Urinary bladder (tissue), 4 donors: Measurements from ENCODE around the gene ENDOV. TPM values are rescaled to one million over a fixed set of nuclear protein-coding genes. Genes with fewer than 3 reads are reported as not detected.

ENCODE experiments used
- DNase-seq: peaks from one replicate; pipeline ENCODE4 v3.0.0-alpha.2; 2015; ENCODE audit errors: extremely low spot score
- H3K27ac ChIP-seq: one replicate; pipeline ENCODE4 v1.5.1; 2013; ENCODE audit warnings: low read depth, mild to moderate bottlenecking, moderate library complexity
- H3K36me3 ChIP-seq: one replicate; pipeline ENCODE4 v1.6.1; 2013; ENCODE audit warnings: mild to moderate bottlenecking, moderate library complexity; ENCODE audit not compliant: insufficient read depth
- H3K4me1 ChIP-seq: one replicate; pipeline ENCODE4 v1.6.1; 2013; ENCODE audit warnings: mild to moderate bottlenecking, moderate library complexity; ENCODE audit not compliant: insufficient read depth
- H3K4me3 ChIP-seq: one replicate; pipeline ENCODE4 v1.5.1; 2013; ENCODE audit warnings: low read depth, low read length
- WGBS: extraction: QIAGEN DNeasy Blood & Tissue Kit; methylation state at CpG from one replicate; pipeline ENCODE4 v1.1.7; 2013; 5-methylcytosine and 5-hydroxymethylcytosine counted together
- polyA plus RNA-seq: library from polyadenylated mRNA; stranded (reverse); fragments of 200-250 nt; gene quantifications from one replicate; pipeline ENCODE4 v1.2.3, GENCODE V29; 2013
- total RNA-seq: library from RNA; depleted of rRNA; stranded (reverse); fragments of >200 nt; gene quantifications from one replicate; pipeline ENCODE4 v1.2.3, GENCODE V29; 2014
- donor health status: healthy with polysubstance abuse.
- donor health status: healthy.

ENDOV gene
- total and polyA plus RNA-seq, 2 donors, result 12.9 to 17.8 TPM

DNA sequence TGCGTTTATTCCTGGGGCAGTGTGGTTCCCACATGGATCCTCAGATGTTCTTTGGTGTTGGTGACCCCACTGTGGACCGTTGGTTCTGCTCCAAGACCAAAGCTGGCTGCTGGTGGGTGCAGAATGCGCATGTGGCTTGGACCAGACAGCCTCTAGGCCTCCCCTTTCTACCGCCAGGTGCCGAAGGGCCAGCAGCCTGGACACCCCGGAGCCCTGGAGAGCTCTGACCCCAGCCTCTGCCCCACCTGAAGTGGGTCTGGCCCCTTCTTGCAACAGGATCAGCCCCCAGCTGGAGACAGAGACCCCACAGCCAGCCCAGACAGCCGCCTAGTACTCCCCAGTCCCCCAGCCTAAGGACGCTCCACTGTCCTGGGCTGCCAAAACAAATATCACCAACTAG lies 43.0 kb downstream of the ENDOV start:
- H3K4me3 ChIP-seq, result no peak overlapping the region
- no peak overlapping the region for H3K27ac ChIP-seq
- no peaks in the 10 kb centered on the region for H3K4me1 ChIP-seq
- 90% methylated on average over 8 of the region's 8 CpGs for WGBS
- DNase-seq, result no peak
- H3K36me3 ChIP-seq, result no peaks in the 10 kb centered on the region

DNA sequence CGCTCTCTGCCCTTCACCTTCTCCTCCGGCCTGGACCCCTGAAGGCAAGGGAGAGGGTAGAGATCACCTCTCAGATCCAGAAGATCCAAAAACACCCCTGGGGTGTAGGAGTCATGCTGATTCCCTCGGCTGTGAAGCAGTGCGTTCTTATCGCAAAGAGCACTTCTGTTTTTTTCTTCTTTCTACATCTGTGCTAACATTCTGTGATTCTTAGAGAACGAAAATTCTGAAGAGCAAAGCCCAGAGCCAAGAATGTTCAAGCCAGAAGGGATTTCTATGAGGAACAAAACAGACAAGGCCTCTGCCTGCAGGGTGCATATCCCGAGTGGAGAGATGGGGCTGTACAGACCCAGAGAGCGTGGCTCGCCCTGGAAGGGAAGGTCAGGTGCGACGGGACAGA lies 44.3 kb downstream of the ENDOV start:
- H3K27ac ChIP-seq, result no peak overlapping the region
- DNase-seq, result no peak
- H3K4me1 ChIP-seq, result no peaks in the 10 kb centered on the region
- WGBS, result 78% methylated on average over 11 of the region's 11 CpGs
- H3K36me3 ChIP-seq, result no peaks in the 10 kb centered on the region
- no peak overlapping the region for H3K4me3 ChIP-seq

DNA sequence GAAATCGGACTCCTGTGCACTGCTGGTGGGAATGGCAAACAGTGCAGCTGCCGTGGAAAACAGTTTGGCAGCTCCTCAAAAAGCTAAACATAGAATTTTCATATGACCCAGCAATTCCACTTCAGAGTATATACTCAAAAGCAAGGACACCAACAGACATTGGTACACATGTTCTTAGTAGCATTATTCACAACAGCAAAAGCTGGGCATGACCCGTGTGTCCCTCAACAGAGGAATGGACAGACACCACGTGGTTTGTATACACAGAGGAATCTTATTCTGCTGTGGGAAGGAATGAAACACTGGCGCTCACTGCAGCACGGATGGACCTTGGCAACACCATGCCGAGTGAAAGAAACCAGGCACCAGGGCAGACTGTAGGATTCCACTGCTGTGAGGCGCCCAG lies 45.5 kb downstream of the ENDOV start:
- Histone ChIP-seq H3K36me3 (no peaks in the 10 kb centered on the region), H3K27ac (no peak overlapping the region), H3K4me1 (no peaks in the 10 kb centered on the region), H3K4me3 (no peak overlapping the region)
- DNase-seq, result no peak
- 31% methylated on average over 8 of the region's 8 CpGs for WGBS

DNA sequence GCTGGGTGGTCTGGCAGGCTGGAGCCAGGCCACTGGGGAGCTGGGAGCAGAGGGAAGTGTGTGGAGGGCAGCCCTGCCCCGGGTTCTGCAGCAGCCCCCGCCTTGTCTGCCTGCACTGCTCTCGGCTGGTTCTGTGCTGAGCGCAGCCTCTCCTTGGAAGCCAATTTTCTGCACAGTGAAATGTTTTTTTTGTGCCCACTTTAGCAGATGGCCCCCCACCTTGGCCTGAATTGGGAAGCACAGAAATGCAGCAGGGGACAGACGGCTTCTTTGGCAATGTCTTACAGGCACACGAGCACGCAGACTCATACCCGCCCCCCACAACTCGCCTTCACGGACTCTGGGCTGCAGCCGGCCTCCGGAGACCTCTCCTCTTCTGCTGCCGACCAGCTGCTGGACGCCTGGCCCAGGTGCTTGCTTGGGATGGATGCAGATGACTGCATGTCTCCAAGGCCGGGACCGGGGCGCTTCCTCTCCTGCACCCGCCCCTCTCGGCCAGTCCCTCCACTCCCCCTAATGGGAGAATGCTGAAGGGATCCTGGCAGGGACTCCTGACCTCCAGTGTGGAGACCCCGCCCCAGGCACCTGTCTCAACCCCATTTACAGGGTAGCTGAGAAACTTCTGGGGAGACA lies 46.7 kb downstream of the ENDOV start:
- H3K4me1 ChIP-seq, result no peaks in the 10 kb centered on the region
- H3K36me3 ChIP-seq, result no peaks in the 10 kb centered on the region
- 59% methylated on average over 20 of the region's 20 CpGs for WGBS
- no peak for DNase-seq
- H3K4me3 ChIP-seq, result no peak overlapping the region
- no peak overlapping the region for H3K27ac ChIP-seq

DNA sequence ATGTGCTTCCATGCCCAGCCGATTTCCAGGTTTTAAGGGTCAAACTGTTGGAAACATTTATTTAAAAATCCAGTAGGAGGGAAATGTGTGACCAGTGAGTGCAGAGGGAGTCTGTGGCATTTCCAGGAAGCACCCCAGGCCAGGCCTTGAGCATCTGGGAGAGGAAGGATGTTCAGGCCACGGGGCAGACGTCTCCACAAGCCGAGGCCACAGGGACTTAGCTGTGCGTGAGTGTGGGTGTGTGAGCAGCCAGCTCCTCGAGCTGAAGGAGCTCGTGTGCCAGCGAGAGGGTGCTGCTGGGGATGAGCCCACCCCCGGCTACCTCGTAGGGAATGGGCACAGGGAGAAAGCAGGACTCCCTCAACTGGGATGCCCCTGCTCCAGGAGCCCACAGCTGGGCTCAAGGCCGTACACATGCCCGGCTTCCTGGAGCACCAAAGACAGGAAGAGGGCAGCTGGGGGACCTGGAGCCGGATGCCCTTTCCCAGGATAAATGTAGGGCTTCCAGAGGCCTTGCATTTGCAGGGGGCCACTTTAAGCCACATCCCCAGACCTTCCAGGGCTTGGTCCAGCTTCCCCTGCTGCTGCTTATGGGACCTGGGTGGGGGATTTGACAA lies 48.9 kb downstream of the ENDOV start:
- H3K36me3 ChIP-seq, result no peaks in the 10 kb centered on the region
- no peak overlapping the region for H3K27ac ChIP-seq
- H3K4me1 ChIP-seq, result no peaks in the 10 kb centered on the region
- 68% methylated on average over 13 of the region's 13 CpGs for WGBS
- H3K4me3 ChIP-seq, result no peak overlapping the region
- no peak for DNase-seq

DNA sequence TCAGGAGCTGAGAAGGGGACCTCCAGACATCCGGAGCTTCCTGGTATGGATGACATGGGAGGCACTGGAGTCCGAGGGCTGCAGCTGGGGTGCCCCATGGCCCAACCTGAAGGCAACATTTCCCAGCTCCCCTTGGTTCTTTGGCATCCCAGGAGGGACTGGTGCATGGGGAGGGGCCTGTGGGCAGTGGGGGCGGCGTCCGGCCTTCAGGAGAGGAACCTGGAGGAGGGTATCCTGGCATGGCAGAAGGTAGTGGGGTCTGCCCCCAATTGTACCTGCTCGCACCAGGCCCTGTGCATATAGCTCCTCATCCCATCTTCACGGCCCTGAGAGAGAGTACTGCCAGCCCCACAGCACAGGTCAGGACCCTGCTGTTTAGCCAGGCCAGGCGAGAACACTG lies 49.5 kb downstream of the ENDOV start:
- no peak for DNase-seq
- H3K27ac ChIP-seq, result no peak overlapping the region
- no peaks in the 10 kb centered on the region for H3K36me3 ChIP-seq
- H3K4me1 ChIP-seq, result no peaks in the 10 kb centered on the region
- no peak overlapping the region for H3K4me3 ChIP-seq
- WGBS, result 76% methylated on average over 8 of the region's 8 CpGs

DNA sequence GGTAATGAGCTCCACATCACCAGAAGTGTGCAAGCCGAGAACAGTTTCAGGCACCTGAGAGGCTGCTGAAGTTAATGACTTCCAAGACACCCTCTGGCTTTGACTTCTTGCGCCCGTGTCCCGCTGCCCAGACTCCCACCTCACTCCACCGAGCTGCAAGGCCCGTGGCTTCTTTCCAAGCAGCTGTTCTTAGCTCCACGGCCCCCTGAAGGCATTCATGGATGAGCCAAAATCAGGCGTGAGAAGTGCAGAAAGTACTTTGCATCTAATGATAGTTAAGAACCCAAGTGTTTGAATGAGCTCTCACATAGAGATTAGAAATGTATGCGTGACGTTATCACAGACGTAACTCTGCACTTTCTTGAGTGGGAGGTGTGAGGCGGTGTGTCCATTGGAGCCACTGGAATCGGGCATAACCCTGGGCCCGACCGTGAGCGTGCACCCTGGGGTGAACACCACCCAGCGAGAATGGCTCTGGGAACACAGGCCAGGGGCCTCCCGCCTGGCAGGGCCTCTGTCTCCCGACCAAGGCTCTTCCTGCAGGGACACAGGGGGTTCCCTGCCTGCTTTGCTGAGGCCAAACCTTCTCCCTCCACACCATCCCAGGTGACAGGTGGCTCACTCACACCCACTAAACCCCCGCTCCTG lies 50.5 kb downstream of the ENDOV start:
- H3K27ac ChIP-seq, result no peak overlapping the region
- no peak overlapping the region for H3K4me3 ChIP-seq
- WGBS, result 74% methylated on average over 20 of the region's 20 CpGs
- no peaks in the 10 kb centered on the region for H3K4me1 ChIP-seq
- H3K36me3 ChIP-seq, result no peaks in the 10 kb centered on the region
- no peak for DNase-seq

DNA sequence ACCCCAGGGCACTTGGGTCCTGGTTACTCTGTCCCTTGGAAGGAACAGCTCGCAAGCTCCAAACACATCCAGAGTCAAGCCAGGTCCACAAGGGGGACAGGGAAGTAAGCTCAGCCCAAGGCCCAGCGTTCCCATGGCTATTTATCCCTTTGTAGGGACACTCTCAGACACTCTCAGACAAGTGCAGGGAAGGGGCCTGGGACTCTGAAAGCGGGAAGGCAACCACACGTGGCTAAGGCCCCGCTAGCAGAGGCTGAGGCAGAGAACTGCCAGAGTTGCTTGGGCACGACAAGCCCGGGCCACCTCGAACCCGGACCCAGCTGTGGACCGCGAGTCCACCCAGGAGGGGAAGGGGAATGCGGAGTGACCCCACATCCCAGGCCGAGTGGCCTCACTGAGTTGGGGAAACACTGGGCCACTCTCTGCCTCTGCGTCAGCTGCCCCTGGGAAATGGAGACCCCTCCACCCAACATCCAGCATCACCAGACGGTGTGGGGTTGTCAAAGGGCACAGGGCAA lies 51.3 kb downstream of the ENDOV start:
- H3K4me3 ChIP-seq, result no peak overlapping the region
- H3K27ac ChIP-seq, result no peak overlapping the region
- 80% methylated on average over 15 of the region's 15 CpGs for WGBS
- H3K4me1 ChIP-seq, result no peaks in the 10 kb centered on the region
- no peaks in the 10 kb centered on the region for H3K36me3 ChIP-seq
- no peak for DNase-seq

DNA sequence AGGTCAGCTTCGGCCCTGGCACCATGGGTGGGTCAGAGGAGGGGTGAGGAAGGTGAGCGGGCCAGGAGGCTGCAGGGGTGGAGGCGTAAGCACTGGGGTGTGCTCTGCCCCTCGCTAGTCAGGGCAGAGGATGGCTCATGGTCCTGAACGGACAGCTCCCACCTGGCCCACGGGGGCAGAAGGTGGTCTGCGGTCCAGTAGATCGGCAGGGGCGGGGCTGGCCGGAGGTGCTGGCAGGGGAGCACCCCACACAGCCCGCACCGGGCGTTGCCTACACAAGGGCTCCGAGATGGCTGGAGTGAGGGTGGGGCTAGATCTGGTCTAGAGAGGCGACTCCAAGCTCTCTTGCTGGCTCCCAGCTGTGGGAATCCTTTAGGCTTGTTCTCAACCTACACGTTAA lies 53.3 kb downstream of the ENDOV start:
- WGBS, result 17% methylated on average over 16 of the region's 16 CpGs
- H3K27ac ChIP-seq, result no peak overlapping the region

DNA sequence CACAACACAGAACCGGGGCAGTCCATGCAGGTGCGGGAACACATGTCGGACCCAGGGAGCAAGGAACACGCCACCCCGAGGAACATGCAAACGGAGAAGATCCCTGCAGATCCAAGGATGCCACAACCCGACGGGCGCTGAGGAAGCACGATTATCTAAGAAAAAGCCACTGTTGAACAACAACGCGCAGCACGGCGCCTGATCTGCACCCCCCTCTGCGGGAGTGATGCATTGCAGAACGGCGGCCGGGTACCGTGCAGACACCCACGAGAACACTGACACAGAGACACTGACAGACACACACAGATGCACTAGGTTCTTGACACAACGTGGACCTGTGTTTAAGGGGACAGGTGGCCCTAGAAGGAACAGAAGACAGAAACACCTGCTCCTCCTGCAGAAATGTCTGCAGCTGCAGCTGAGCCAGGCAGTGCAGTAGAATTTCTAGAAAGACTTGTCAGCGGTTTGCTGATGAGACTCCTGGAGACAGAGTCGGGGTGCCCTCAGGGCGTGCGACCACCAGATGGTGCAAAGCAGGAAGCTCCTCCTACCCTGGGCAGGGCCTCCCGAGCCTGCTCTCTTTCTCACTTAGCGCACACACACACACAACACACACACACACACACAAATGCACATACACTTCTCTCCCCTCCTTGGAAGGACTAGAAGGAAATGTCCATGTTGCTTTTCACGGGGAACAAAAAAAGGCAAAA lies 54.0 kb downstream of the ENDOV start:
- no peaks in the 10 kb centered on the region for H3K4me1 ChIP-seq
- WGBS, result 76% methylated on average over 28 of the region's 28 CpGs
- no peak overlapping the region for H3K27ac ChIP-seq
- no peak overlapping the region for H3K4me3 ChIP-seq
- DNase-seq, result no peak
- H3K36me3 ChIP-seq, result no peaks in the 10 kb centered on the region

More for the DNA sequence above, 53.3 kb downstream of the ENDOV start:
- Histone ChIP-seq H3K4me3 (no peak overlapping the region), H3K36me3 (no peaks in the 10 kb centered on the region), H3K4me1 (no peaks in the 10 kb centered on the region)
- DNase-seq, result no peak

DNA sequence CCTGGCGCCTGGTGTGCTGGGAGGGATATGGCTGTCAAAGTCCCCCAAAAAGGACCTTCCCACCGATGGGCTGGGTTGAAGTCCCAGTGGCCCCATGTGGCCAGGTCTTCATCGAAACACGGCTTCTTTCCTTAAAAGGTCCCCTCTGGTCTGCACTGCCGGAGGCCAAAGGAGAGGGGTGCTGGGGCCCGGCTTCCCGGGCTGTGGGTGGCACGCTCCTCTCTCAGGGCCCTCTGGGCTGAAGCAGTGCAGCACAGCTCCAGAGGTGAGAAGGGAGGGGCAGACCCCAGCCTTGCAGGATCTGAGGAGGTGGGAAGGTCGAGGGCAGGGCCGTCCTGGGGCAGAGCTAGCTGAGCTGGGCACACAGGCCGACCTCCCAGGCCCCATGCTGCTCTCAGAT lies 54.7 kb downstream of the ENDOV start:
- Histone ChIP-seq H3K4me3 (no peak overlapping the region), H3K27ac (no peak overlapping the region), H3K4me1 (no peaks in the 10 kb centered on the region), H3K36me3 (no peaks in the 10 kb centered on the region)
- no peak for DNase-seq
- 82% methylated on average over 11 of the region's 11 CpGs for WGBS

DNA sequence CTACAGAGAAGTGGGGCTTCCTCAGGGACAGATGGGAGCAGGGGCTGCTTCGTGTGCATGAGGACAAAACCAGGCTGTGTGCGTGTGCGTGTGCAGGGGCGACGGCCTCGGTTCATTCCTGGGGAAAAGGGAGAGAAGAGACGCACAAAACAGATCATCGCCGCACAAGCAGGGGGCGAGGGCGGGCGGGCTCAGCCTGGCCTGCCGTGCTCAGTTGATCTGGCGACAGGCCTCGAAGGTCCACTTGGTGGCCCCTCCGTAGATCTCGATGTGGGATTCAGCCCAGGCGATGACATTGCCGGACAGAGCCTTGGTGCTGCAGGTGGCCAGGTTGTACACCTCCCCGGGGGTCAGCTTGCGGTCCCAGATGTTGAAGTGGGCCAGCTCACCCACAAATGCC lies 55.6 kb downstream of the ENDOV start:
- no peak for DNase-seq
- 82% methylated on average over 21 of the region's 21 CpGs for WGBS

DNA sequence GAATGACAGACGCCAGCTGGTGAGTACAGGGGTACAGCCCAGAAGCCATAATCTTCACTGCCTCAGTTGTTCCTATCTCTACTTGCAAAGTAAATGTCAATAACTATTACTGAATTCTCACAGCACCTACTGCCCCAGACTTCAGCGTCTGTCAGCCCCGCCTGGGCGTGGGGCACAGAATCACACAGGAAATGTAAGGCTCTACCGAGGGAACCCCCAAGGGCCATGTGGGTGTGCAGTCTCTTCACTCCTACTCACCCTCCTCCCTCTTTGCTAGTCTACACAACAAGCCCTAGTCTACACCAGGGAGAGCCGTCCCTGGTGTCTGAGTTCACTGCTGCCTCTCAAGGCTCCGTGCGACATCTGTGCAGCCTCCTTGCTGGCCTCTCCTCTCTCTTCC lies 57.0 kb downstream of the ENDOV start:
- no peak for DNase-seq
- WGBS, result 82% methylated on average over 8 of the region's 8 CpGs
- Histone ChIP-seq H3K36me3 (no peaks in the 10 kb centered on the region), H3K4me3 (no peak overlapping the region), H3K4me1 (peaks cover 2% of the 10 kb centered on the region), H3K27ac (no peak overlapping the region)

More for the DNA sequence above, 55.6 kb downstream of the ENDOV start:
- H3K36me3 ChIP-seq, result no peaks in the 10 kb centered on the region
- no peaks in the 10 kb centered on the region for H3K4me1 ChIP-seq
- H3K27ac ChIP-seq, result no peak overlapping the region
- H3K4me3 ChIP-seq, result no peak overlapping the region

DNA sequence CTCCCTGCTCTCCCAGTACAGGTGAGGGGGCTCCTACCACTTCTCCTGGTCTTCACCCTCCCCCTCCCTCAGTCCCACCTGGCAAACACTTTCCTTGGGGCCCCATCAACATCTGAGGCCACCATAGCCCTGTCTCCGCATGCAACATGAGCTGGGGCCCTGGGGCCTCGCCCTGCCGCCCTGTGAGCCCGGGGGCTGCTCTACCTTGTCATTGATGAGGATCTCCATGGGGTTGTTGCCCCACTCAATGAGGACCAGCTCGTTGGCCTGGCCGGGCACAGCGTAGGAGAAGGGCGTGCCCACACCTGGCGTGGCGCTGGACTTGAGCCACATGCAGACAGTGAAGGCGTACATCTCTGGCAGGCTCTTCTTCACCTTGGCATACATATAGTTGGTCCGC lies 58.0 kb downstream of the ENDOV start:
- no peak for DNase-seq
- H3K36me3 ChIP-seq, result no peaks in the 10 kb centered on the region
- 88% methylated on average over 12 of the region's 12 CpGs for WGBS
- no peak overlapping the region for H3K27ac ChIP-seq
- peaks cover 4% of the 10 kb centered on the region for H3K4me1 ChIP-seq
- no peak overlapping the region for H3K4me3 ChIP-seq
